NOMO-1 treated with DMSO at 0.1 percent for 48 hours (cell line): ENCODE results near the gene TRPC4AP.

Experiments
- DNase-seq: peaks from one replicate; lab custom pipeline; 2025; ENCODE audit not compliant: unreplicated experiment; lab: John Stamatoyannopoulos, UW

The TRPC4AP gene

DNA sequence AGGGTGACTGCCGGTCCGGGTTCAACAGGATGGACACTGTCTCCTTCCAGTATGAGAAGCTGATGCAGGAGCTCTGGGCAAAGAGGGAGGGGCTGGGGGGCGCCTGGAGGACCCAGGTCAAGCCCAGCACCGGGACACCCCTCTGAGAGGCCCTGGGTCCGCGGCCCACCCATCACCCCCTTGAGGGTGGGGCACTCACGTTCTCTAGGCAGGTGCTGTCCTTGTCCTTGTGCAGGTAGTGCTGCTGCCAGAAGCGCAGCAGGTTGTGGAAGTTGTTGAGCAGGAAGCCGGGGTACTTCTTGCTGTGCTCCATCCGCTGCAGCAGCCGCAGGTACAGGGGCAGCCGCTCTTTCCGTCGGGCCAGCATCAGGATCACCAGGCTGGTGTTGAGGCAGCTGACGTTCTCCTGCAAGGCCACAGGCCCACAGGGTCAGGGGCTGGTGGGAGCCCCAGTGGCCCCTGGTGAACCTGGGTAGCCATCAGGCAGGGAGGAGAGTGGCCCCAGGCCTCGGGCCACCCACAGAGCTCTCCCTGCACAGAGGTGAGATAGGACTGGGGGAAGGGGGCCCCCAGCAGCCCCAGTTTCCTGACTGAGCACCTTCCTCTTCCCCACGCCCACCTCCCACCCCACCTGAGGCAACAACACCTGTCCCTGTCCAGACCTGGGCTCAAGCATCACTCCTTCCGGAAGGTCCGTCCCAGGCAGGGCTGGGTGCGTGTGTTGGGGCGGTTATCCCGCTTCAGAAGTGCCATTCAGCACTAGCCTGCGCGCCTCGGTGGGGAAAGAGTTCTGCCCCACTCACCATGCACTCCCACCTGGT is 89.2 kb downstream of the TRPC4AP start:
- DNase-seq: no peak

GRCh38 chr20:35002426-35003210 is 90.0 kb downstream of the TRPC4AP start:
- no peak for DNase-seq

DNA sequence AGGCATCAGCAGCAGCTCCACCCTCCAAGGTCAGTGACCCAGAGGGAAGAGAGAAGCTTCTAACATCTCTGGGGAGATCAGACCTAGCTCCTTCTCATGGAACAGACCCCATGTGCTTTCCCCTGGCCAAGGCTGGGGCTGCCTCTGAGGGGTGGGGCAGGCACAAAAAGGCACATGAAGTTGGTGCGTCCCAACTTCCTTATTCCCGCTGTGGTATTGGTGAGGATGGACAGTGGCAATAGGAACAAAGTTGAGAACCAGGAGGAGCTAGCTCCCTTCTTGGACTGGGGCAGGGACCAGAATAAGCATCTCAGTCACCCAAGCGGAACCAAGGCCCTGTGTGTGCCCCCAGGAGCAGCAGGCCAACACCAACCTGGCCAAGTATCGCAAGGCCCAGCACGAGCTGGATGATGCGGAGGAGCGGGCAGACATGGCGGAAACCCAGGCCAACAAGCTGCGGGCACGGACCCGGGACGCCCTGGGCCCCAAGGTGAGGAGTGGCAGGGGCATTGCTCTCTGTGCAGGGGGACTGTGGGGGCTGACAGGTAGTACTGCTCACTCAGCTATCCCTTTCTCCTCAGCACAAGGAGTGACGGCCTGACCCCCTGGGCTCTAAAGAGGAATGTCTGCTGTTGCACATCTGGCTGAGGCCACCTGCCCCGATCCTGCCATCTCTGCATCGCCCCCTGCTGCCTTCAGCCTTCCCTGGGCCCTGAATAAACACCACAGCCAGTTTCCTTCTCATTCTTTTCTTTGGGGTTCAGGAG is 90.8 kb downstream of the TRPC4AP start:
- DNase-seq: no peak

GRCh38 chr20:35000922-35001595 is 91.5 kb downstream of the TRPC4AP start:
- no peak for DNase-seq

- no peak for DNase-seq
Measured at GRCh38 chr20:35000311-35000921, 92.2 kb downstream of the TRPC4AP start.

DNA sequence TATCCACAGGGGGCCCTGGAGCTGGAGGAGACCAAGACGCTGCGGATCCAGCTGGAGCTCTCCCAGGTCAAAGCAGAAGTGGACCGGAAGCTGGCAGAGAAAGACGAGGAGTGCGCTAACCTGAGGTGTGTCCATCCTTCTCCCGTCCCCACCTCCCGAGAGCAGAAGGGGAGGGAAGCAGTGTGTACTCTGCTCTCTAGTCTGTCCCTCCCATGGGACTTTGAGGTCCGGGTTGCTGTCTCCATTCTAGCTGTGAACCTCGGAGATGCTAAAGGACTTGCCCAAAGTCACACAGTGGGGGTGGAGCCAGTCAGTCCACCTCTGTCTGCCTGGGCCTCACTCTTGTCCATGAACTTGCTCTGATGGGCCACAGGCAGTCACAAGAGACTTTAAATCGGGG is 92.8 kb downstream of the TRPC4AP start:
- DNase-seq: no peak

DNA sequence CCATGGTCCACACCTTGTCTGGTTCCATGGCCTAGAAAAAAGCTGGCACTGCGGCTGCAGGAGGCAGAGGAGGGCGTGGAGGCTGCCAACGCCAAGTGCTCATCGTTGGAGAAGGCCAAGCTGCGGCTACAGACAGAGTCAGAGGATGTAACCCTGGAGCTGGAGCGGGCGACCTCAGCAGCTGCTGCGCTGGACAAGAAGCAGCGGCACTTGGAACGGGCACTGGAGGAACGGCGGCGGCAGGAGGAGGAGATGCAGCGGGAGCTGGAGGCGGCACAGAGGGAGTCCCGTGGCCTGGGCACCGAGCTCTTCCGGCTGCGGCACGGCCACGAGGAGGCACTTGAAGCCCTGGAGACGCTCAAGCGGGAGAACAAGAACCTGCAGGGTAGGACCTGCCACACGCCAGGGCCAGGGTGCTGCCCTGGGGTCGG is 93.6 kb downstream of the TRPC4AP start:
- DNase-seq: no peak

- no peak for DNase-seq
Measured at GRCh38 chr20:34998331-34998950, 94.2 kb downstream of the TRPC4AP start.

DNA sequence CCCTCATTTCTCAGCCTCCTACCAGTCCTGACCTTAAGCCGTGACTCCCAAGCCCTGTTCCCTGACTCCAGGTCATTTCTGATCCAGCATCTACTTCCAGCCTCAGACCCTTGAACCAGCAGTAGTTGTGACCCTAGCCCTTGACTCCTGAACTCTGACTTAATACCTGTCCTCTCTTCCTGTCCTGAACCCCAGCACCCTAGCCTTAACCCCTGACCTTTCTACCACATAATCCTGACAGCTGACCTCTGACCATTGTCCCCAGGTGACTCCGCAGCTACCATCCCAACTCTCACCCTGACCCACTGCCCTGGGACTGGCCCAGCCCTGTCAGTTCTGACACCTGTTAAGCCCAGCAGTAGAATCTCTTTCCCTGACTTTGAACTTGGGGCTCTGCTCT is 94.8 kb downstream of the TRPC4AP start:
- DNase-seq: no peak

DNA sequence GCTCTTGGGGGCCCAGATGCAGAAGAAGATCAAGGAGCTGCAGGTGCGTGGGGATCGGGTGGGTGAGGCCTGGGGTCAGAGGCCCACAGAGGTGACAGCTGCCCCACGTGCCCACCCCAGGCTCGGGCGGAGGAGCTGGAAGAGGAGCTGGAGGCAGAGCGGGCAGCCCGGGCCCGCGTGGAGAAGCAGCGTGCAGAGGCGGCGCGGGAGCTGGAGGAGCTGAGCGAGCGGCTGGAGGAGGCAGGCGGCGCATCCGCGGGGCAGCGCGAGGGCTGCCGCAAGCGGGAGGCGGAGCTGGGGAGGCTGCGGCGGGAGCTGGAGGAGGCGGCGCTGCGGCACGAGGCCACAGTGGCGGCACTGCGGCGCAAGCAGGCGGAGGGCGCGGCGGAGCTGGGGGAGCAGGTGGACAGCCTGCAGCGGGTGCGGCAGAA is 95.5 kb downstream of the TRPC4AP start:
- no peak for DNase-seq

DNA sequence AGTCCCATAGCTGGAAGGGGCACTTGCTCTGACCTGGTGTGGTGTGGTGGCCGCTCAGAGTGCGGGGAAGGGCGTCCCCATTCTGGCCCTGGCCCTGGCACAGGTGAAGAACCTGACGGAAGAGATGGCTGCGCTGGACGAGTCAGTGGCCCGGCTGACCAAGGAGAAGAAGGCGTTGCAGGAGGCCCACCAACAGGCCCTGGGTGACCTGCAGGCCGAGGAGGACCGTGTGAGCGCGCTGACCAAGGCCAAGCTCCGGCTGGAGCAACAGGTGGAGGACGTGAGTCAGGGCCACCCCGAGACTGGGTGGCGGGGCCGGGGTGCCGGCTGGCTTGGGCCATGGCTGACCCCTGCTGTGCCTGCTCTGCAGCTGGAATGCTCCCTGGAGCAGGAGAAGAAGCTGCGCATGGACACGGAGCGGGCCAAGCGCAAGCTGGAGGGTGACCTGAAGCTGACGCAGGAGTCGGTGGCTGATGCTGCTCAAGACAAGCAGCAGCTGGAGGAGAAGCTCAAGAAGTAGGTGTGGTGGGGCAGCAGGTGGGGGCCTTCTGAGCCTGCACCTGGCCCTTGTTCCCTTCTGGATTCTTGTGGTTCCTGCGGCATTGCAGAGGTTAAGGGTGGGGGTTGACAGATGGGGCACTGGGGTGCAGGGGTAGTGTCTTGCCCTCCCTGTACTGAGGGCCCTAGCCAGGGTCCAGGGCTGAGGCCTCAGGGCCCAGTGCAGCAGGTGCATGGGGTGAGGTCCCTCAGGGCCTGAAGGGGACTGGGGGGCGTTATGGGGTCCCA is 96.2 kb downstream of the TRPC4AP start:
- no peak for DNase-seq

GRCh38 chr20:34995696-34996095 is 96.9 kb downstream of the TRPC4AP start:
- DNase-seq: no peak

DNA sequence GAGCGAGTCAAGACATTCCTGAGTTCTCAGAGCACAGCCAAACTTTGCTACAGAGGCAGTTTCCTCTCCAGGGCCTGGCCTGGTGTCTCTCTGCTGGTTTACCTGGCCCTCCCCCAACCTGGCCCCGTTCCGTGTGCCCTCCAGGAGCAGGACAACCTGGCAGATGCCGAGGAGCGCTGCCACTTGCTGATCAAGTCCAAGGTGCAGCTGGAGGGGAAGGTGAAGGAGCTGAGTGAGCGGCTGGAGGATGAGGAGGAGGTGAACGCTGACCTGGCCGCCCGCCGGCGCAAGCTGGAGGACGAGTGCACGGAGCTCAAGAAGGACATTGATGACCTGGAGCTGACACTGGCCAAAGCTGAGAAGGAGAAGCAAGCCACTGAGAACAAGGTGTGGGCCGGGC is 97.4 kb downstream of the TRPC4AP start:
- DNase-seq: no peak

DNA sequence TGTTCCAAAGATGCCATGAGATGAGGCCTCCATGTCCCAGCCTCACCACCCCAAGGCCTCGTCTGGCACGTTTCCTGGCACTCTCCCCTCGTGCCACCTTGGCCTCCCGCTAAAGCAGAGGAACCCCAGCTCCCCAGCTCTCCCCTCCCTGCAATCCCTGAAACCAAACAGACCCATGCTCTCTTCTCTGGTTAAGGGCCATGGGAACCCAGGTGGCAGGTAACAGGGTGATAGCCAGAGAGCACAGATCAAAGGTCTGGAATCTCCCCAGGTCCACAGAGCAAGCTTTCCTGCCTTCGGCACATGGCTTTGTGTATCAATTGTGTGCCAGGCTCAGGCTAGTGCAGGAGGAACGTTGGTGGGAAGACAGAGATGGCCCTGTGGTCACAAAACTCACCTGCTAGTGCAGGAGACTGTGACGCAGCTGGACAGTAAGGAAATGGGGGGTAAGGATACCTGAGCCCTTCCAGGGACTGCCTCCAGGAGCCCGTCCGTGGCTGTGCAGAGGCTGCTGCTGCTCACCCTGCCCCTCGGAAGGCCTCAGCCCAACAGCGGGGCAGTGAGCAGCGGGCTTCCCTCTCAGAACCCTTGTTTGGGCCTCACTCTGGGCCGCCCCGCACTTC is 98.0 kb downstream of the TRPC4AP start:
- DNase-seq: no peak

GRCh38 chr20:34993941-34994508 is 98.6 kb downstream of the TRPC4AP start:
- DNase-seq: no peak

DNA sequence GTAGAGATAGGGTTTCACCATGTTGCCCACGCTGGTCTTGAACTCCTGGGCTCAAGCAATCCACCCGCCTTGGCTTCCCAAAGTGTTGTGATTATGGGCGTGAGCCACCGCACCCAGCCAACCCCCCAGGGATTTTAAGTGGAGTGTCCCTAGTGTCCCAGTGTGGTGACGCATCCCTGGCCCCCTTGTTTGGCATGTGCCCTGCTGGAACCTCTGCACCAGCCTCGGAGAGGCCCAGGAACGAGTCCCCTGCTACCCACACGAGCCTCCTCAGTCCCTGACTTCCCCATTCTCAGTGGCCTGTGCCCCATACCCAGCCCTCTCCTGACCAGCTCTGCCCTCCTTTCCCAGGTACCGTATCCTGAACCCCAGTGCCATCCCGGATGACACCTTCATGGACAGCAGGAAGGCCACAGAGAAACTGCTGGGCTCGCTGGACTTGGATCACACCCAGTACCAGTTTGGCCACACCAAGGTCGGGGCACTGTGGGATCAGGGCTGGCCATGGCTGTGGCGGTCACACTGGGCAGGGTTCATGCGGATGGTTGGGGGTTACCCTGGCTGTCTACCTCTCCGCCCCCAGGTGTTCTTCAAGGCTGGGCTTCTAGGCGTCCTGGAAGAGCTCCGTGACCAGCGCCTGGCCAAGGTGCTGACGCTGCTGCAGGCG is 99.7 kb downstream of the TRPC4AP start:
- DNase-seq: no peak

DNA sequence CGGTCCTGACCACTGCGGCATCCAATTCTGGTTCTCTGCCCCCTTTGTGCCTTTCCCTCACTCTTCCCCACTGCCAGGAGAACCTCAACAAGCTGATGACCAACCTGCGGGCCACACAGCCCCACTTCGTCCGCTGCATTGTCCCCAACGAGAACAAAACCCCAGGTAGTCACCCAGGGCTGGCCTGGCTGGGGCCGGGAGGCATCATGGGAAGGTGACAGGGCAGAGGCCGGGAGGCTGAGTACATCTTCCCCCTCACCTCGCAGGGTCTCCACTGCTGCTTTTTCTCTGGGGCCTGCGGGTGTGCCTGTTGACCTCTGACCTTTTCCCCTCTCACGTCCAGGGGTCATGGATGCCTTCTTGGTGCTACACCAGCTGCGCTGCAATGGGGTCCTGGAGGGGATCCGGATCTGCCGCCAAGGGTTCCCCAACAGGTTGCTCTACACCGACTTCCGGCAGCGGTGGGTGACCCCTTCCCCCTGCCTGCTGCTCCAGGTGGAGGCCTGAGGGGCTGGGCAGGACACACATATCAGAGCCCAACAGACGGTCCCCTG is 101.9 kb downstream of the TRPC4AP start:
- no peak for DNase-seq

DNA sequence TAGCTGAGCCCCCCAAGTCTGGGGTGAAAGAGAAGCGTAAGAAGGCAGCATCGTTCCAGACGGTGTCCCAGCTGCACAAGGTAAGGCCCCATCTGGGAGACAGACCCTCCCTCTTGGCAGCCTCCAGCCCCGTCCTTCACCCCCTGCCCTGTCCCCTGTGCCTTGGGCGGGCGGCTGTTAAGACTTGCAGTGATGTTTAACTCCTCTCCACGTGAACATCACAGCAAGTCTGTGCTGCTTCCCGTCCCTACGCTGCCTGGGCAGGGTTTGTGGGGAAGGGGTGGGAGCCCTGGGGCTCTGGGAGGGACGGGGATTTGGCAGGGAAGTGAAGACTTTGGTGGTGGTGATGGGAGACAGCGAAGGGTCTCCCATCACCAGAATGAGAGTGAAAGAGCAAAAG is 102.4 kb downstream of the TRPC4AP start:
- no peak for DNase-seq
